ENCODE data around the gene FASN.

Gene FASN

DNA sequence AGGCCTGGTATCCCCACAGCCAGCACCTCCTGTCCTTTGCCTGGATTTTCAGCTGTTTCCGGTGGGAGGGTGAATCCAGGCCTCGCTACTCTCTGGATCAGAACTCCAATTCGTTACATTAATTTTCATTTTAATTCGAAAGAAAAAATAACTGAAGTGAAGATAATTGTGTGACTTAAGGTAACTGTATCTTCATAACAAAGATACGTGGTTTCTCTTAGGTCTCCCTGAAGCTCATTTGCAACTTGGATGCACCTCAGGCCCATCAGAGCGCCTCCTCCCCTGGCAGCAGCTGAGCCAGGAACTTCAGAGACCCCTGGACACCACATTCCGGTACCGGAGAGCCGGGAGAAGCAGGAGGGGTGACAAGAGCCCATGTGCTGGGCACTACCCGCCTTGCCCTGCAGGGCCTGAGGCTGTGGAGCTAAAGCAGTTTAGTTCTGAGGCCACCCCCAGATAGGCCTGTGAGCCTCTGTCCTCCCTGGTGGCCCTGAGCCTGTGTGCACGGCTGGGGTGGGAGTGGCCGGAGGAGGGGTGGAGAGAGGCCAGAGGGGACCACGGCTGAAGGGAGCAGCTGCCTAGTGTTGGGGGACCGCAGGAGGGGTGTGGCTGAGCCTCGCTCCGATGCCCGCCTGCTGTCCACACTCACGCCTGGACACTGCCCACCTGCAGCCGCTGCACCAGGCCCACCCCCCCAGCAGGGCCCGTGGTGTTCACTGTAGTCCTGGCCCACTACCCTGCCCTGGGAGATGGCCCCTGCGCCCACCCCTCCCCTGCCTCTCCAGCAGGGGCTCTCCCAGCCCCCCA, 21.0 kb downstream of the FASN start:
- DNase-seq (ENCODE audit: low read depth in 3 of 3): no peak

GRCh38 chr17:82076018-82076784, 21.8 kb downstream of the FASN start:
- DNase-seq (ENCODE audit: low read depth in 3 of 3): no peak

GRCh38 chr17:82073446-82073845, 24.6 kb downstream of the FASN start:
- no peak for DNase-seq (ENCODE audit: low read depth in 3 of 3)

DNA sequence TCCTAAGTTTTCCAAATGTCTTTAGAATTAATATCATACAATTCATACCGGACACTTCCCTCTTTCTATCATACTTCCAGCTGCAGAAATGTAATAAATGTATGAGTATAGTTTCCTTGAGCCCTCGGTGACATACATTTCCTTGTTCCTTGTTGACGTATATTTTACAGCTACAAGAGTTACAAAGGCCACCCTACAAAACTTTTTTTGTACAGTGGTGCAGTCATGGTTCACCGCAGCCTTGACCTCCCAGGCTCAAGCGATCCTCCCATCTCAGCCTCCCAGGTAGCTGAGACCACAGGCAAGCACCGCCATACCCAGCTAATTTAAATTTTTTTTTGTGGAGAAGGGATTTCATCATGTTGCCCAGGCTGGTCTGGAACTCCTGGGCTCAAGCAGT, 25.2 kb downstream of the FASN start:
- DNase-seq (ENCODE audit: low read depth in 3 of 3): no peak

- no peak for DNase-seq (ENCODE audit: low read depth in 3 of 3)
Measured at GRCh38 chr17:82070611-82071010, 27.4 kb downstream of the FASN start.

DNA sequence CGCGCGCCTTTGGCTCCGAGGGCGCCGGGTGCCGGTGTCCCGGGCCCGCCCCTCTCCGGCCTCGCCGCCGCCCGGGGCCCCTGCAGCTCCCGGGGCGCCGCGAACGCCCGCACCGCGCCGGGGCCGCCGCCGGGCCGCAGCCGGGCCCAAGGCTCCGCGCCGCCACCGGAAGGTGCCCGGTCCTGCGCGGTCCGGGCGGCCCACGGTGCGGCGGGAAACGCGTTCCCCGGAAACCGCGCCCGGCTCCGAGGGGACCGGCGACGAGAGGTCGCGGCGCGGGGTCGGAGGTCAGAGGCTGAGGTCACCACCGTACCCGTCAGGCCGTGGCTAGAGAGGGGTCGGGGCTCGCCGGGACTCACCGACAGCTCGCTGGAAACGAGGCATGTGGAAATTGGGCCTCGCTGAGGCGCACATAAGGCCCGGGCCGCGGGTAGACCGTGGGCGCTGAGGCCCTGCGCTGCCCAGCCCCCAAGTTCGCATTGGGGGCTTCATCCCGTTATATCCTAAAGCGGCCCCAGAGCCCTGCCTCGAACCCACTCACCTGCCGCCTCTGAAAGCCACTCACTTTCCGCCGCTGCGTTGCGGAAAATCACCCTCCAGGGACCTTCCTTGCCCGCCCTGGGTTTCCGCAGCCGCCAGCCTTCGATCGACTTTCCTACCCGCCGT, 32.3 kb downstream of the FASN start, which contains the start of gene DUS1L:
DUS1L (minus strand) TSS at position 167 of the 666 bp plus-strand sequence. CDS start 745 bp downstream, outside the sequence.
- DNase-seq (ENCODE audit: low read depth in 3 of 3): peak; percentile 50 to 69 (median 51)

DNA sequence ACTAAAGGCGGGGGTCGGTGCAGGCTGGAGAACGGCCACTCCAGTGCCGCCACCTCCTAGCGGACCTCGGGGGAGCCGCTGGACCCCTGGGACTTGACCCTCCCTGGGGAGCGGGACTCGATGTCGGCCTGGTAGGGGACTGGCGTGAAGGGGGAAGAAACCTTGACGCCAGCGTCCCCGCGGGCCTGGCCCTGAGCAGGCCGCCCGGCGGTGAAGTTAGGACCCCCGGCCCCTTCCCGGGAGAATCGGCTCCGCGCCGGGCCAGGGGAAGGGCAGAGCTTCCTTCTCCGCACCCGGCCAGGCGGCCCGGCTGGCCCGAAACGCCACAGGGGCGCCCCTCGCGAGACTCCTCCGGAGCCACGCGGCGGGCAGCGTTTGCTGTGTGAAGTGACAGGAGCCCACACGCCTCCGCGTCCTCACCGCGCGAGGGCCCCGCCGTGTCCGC, 32.8 kb downstream of the FASN start:
- DNase-seq (ENCODE audit: low read depth in 3 of 3): no peak

GRCh38 chr17:82064433-82065192, 33.4 kb downstream of the FASN start:
- no peak for DNase-seq (ENCODE audit: low read depth in 3 of 3)

DNA sequence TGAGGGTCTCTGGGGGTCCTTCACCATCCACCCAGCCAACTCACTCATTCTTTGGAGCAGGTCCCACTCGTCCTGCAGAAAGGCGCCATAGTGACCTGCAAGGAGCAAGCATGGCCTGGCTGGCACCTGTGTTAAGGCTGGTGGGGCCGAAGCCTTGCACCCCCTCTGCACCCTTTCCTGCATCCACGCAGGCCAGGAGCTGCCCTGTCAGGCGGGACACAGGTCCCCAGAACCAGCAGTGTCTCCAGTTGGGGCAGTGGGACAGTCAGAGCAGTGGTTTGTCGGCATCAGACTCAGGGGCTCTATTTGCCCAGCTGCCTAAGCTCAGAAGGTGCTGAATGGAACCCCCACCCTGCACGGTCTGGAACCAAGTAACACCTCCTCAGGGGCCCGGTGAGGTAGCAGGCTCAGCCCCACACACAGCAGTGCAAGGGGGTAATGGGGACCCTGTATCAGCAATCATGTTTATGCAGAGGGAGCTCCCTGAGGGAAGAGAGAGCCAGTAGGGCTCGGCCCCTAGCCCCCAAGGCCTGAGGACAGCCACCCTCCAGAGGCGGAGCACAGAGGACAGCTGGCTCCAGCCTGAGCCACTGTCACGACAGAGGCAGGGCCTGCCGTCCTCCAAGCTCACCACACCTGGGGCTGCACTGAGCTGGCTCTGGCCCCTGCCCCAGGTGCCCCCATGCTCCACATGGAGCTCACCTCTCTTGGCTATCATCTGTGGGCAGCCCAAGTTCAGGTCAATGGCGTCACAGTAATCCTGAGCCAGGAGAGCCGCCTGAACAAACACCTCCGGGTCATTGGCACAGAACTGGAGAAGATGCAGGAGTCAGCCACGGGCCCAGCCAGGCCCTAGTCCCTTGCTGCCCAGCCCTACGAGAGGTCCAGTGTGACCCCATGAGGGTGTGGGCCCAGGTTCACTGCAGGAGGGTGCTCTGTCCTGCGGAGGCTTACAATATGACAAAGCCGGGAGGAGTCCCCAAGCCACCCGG, 34.3 kb downstream of the FASN start:
- DNase-seq (ENCODE audit: low read depth in 3 of 3): no peak

- no peak for DNase-seq (ENCODE audit: low read depth in 3 of 3)
Measured at GRCh38 chr17:82062984-82063368, 35.1 kb downstream of the FASN start.

DNA sequence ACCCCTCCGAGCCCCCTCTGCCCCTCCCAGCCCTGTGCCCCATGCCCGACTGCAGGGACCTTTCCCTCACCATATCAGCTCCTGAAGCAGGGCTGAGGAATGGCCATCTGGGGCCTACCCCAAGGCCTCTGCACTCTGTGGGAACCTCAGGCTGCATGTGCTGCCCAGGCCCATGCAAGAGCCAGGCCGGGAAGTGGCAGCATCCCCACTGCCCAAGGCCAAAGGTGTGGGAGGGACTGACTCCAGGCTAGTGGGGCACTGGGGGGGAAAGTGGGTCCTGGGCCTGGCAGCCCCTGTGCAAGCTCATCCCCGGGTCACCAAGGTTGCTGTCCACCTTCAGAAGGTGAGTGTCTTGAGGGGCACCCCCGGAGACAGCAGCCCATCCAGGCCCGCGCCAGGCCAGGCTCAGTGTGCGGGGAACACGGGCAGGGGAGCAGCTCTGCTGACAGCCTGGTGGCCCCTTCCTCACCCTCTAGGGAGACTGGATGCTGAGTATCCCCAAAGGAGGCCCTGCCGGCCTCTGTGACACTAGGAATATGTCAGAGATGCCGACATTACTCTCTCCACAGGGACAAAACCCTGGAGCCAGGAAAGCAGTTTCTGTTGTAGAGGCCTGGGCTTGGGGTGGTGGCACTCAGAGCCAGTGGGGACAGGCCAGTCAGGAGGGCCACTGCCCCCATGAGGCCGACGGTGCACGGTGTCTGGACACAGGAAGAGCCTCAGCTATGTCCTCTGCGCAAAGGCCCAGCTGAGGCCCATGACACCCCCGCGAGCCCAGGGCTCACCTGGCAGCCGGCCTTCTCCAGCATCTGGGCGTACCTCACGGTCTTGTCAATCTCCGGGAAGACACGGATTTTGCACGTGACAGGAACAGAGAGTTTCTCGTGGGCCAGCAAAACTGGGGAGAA, 35.7 kb downstream of the FASN start:
- DNase-seq (ENCODE audit: low read depth in 3 of 3): no peak

DNA sequence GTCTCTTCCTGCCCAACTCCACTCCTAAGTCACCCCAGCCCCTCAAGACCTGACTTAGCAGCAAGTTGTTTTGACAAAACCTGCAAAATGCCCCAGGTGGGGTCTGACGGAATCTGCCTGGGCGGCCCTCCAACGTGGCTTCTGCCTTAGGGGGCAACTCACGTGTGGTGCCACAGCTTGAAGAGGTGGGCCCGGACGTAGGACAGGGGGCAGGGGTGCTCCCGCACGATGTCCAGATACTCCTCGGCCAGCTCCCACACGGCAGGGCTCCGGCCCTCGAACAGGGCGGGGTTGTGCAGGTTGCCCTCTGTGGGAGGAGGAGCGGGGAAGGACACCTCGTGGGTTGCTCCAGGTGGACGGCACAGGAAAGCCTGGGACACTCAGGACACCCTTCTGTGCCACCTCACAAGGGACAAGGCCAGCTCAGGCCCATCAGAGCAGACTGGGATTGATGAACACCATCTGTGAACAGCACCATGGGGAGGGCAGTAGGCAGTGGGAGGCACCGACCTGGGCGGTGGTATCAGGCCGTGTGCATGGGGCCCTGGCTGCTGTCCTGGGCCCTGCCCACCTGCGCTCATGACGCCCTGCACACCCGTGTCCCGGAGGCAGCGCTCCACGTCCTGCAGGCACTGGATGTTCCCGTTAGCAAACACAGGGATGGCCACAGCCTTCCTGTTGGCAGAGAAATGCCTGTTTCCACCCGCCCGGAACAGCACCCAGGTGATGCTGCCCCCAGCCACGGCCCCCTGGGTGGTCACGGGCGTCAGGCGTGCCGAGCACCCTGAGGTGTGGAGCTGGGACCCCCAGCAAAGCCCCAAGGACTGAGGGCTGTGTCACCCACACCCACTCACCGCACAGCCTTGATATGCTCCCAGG, 36.8 kb downstream of the FASN start:
- DNase-seq (ENCODE audit: low read depth in 3 of 3): no peak

GRCh38 chr17:82060614-82061013, 37.4 kb downstream of the FASN start:
- DNase-seq (ENCODE audit: low read depth in 3 of 3): no peak

- DNase-seq (ENCODE audit: low read depth in 3 of 3): no peak
Measured at GRCh38 chr17:82060001-82060380, 38.0 kb downstream of the FASN start.

- no peak for DNase-seq (ENCODE audit: low read depth in 3 of 3)
Measured at GRCh38 chr17:82059272-82060000, 38.6 kb downstream of the FASN start.

DNA sequence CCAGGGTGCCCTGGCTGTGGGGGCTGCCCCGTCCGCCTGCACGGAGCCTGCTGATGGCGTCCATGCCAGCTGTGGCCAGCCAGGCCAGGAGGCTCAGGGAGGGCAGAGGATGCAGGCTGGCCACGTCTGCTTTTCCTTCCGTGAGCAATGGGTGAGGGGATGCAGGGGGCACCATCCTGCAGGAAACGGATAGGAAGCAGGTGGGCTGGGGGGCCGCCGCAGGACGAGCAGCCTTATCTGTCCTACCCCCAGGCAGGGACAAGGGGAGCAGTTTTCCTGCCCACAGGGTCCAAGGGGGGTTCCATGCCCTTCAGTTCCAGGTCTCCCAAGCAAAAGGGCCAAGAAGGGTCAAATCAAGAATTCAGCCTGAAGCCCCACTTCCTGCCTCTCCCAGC, 39.2 kb downstream of the FASN start:
- DNase-seq (ENCODE audit: low read depth in 3 of 3): no peak

DNA sequence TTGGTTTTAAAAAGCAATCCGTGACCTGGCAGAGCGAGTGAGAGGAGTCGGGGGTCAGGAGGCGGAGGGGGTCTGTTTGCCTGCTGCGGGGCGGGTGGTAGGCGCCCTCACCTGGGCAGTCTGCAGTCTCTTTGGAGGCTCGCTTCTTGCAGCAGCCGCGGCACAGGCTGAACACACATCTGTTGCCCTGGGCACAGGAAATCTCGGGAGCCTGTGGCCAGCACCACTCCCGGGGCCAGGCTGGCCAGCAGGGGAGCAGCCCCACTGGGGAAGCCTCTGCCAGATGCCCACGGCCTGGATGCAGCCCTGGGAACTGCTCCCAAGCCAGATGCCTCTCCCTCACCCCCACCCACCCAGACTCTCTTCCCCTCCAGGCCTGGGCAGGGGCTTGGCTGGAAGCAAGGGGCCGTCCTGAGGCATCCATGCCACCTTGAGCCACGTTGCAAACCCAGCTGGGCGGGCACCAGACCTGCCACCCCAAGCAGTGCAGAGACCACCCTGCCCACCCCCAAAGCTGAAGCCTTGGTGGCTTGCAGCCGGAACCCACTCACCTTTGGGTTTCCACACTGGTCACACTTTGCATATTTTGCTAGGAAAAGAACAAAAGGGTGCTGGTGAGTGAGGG, 39.7 kb downstream of the FASN start:
- DNase-seq (ENCODE audit: low read depth in 3 of 3): no peak

Data from stimulated activated CD4-positive, alpha-beta T cell treated with anti-CD3 and anti-CD28 coated beads, TNF-alpha, amount 100 ng/mL, for 4 hours (primary cell).